Stomach (tissue), 4 donors: Measurements from ENCODE around the gene MRPL14.

Experiments used
- EP300 ChIP-seq: sonication (generic); formaldehyde crosslinking; IDR thresholded peaks from one replicate; pipeline ENCODE4 v1.6.1; 2017; ENCODE audit warnings: antibody characterized with exemption
- POLR2A ChIP-seq, 4 donors: fragments of 450-650 bp; IDR thresholded peaks; one replicate each; pipeline ENCODE4 v1.6.1; 2016; ENCODE audit warnings: antibody characterized with exemption in 4 of 4, control low read depth in 2 of 4, mild to moderate bottlenecking in 1 of 4, moderate library complexity in 1 of 4
- POLR2AphosphoS5 ChIP-seq, 3 donors: sonication (generic); formaldehyde crosslinking; IDR thresholded peaks; one replicate each; pipeline ENCODE4 v1.6.1; 2016; ENCODE audit warnings: antibody characterized with exemption in 3 of 3
- TF ChIP-seq, protein P1 (sequence below), 7 experiments: fragments of 450-650 bp in 4 of 7; fragments of 200-600 bp in 3 of 7; sonication (generic) in 3 of 7; IDR thresholded peaks; one replicate each; pipeline ENCODE4 v1.5.1; 2016 to 2019; ENCODE audit warnings: antibody characterized with exemption in 7 of 7, control low read depth in 2 of 7, mild to moderate bottlenecking in 1 of 7

- no peak for TF ChIP-seq EP300
- TF ChIP-seq, protein P1, sequence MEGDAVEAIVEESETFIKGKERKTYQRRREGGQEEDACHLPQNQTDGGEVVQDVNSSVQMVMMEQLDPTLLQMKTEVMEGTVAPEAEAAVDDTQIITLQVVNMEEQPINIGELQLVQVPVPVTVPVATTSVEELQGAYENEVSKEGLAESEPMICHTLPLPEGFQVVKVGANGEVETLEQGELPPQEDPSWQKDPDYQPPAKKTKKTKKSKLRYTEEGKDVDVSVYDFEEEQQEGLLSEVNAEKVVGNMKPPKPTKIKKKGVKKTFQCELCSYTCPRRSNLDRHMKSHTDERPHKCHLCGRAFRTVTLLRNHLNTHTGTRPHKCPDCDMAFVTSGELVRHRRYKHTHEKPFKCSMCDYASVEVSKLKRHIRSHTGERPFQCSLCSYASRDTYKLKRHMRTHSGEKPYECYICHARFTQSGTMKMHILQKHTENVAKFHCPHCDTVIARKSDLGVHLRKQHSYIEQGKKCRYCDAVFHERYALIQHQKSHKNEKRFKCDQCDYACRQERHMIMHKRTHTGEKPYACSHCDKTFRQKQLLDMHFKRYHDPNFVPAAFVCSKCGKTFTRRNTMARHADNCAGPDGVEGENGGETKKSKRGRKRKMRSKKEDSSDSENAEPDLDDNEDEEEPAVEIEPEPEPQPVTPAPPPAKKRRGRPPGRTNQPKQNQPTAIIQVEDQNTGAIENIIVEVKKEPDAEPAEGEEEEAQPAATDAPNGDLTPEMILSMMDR (IDR thresholded peaks at IDR 0.05): no peak
- TF ChIP-seq POLR2A (IDR thresholded peaks at IDR 0.05): no peak
- TF ChIP-seq POLR2AphosphoS5 (IDR thresholded peaks at IDR 0.05): no peak
These were observed 39.6 kb downstream of the MRPL14 start for GRCh38 chr6:44087623-44088022.
